ENCODE measurements around the gene NSF. TPM values are rescaled to one million over a fixed set of nuclear protein-coding genes. Genes with fewer than 3 reads are reported as not detected.

The NSF gene
- total RNA-seq, 2 donors from 2014 or later, result 29.7 to 41.0 TPM

GRCh38 chr17:46788300-46788699 lies 197.8 kb downstream of the NSF start:
- peaks cover 1% of the 10 kb centered on the region for H3K27me3 Mint-ChIP-seq (ENCODE audit: insufficient read depth)
- Histone ChIP-seq H3K9ac (ENCODE audit: extremely low read depth, low read length, poor library complexity, severe bottlenecking) (no peak overlapping the region), H3K4me1 (ENCODE audit: control insufficient read depth, insufficient read depth, low read length) (peaks cover 12% of the 10 kb centered on the region), H3K36me3 (ENCODE audit: control insufficient read depth, insufficient read depth, low read length) (no peaks in the 10 kb centered on the region), H3K9me3 (ENCODE audit: control insufficient read depth, low read length) (no peaks in the 10 kb centered on the region), H3K4me3 (ENCODE audit: low read length) (no peak overlapping the region), H3K27me3 (ENCODE audit: control insufficient read depth, insufficient read depth, low read length, poor library complexity, severe bottlenecking) (no peaks in the 10 kb centered on the region), H3K27ac (ENCODE audit: low read depth, low read length) (peak overlapping the region; percentile 58)
- peaks cover 14% of the 10 kb centered on the region for H3K9me3 Mint-ChIP-seq
- DNase-seq, result no peak
- no peak overlapping the region for H3K27ac Mint-ChIP-seq
- TF ChIP-seq, protein P1, sequence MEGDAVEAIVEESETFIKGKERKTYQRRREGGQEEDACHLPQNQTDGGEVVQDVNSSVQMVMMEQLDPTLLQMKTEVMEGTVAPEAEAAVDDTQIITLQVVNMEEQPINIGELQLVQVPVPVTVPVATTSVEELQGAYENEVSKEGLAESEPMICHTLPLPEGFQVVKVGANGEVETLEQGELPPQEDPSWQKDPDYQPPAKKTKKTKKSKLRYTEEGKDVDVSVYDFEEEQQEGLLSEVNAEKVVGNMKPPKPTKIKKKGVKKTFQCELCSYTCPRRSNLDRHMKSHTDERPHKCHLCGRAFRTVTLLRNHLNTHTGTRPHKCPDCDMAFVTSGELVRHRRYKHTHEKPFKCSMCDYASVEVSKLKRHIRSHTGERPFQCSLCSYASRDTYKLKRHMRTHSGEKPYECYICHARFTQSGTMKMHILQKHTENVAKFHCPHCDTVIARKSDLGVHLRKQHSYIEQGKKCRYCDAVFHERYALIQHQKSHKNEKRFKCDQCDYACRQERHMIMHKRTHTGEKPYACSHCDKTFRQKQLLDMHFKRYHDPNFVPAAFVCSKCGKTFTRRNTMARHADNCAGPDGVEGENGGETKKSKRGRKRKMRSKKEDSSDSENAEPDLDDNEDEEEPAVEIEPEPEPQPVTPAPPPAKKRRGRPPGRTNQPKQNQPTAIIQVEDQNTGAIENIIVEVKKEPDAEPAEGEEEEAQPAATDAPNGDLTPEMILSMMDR (conservative IDR thresholded peaks at IDR 0.05), result no peak
- peaks cover 4% of the 10 kb centered on the region for H3K36me3 Mint-ChIP-seq (ENCODE audit: low read depth)
- no peak overlapping the region for H3K4me3 Mint-ChIP-seq
- peaks cover 47% of the 10 kb centered on the region for H3K4me1 Mint-ChIP-seq
- WGBS, 2 experiments (ENCODE audit: insufficient coverage in 1 of 2, insufficient read length in 1 of 2), result 89 to 100% methylated on average over 2 to 5 of the region's 5 CpGs

GRCh38 chr17:46788796-46789195 lies 198.3 kb downstream of the NSF start:
- peaks cover 14% of the 10 kb centered on the region for H3K9me3 Mint-ChIP-seq
- peaks cover 2% of the 10 kb centered on the region for H3K27me3 Mint-ChIP-seq (ENCODE audit: insufficient read depth)
- no peak overlapping the region for H3K4me3 Mint-ChIP-seq
- H3K27ac ChIP-seq (ENCODE audit: low read depth, low read length), result peak overlapping the region; percentile 58
- H3K36me3 ChIP-seq (ENCODE audit: control insufficient read depth, insufficient read depth, low read length), result no peaks in the 10 kb centered on the region
- H3K4me1 Mint-ChIP-seq, result peaks cover 47% of the 10 kb centered on the region
- WGBS, 2 experiments (ENCODE audit: insufficient coverage in 1 of 2, insufficient read length in 1 of 2), result 75 to 76% methylated on average over 6 to 7 of the region's 7 CpGs
- peak; percentile 52 for DNase-seq
- H3K4me3 ChIP-seq (ENCODE audit: low read length), result no peak overlapping the region
- no peak overlapping the region for H3K9ac ChIP-seq (ENCODE audit: extremely low read depth, low read length, poor library complexity, severe bottlenecking)
- TF ChIP-seq, protein P1 (conservative IDR thresholded peaks at IDR 0.05), result no peak
- peaks cover 4% of the 10 kb centered on the region for H3K36me3 Mint-ChIP-seq (ENCODE audit: low read depth)
- peaks cover 12% of the 10 kb centered on the region for H3K4me1 ChIP-seq (ENCODE audit: control insufficient read depth, insufficient read depth, low read length)
- no peaks in the 10 kb centered on the region for H3K27me3 ChIP-seq (ENCODE audit: control insufficient read depth, insufficient read depth, low read length, poor library complexity, severe bottlenecking)
- no peaks in the 10 kb centered on the region for H3K9me3 ChIP-seq (ENCODE audit: control insufficient read depth, low read length)
- no peak overlapping the region for H3K27ac Mint-ChIP-seq

DNA sequence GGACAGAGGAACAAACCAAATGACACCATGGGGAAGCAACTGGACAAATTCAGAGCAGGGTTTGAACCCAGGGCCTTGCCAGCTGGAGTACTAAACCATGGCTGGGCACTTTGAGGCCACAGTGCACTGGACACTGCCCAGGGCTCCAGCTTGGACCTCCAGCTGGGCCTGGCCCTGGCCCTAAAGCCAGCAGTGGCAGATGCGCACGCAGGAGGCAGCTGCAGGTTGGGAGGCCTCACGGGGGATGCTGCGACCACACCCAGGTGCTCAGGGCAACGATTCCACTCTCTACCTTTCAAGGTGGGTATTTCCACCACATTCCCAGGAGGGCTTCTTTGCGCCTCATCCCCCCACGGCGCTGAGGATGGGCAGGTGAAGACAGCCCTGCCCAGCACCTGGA lies 199.1 kb downstream of the NSF start:
- Mint-ChIP-seq H3K9me3 (peaks cover 14% of the 10 kb centered on the region), H3K4me3 (no peak overlapping the region), H3K27ac (no peak overlapping the region), H3K27me3 (ENCODE audit: insufficient read depth) (peaks cover 2% of the 10 kb centered on the region), H3K36me3 (ENCODE audit: low read depth) (peaks cover 4% of the 10 kb centered on the region), H3K4me1 (peaks cover 49% of the 10 kb centered on the region)
- Histone ChIP-seq H3K4me3 (ENCODE audit: low read length) (no peak overlapping the region), H3K4me1 (ENCODE audit: control insufficient read depth, insufficient read depth, low read length) (peaks cover 12% of the 10 kb centered on the region), H3K27ac (ENCODE audit: low read depth, low read length) (no peak overlapping the region), H3K27me3 (ENCODE audit: control insufficient read depth, insufficient read depth, low read length, poor library complexity, severe bottlenecking) (no peaks in the 10 kb centered on the region), H3K9ac (ENCODE audit: extremely low read depth, low read length, poor library complexity, severe bottlenecking) (no peak overlapping the region), H3K36me3 (ENCODE audit: control insufficient read depth, insufficient read depth, low read length) (no peaks in the 10 kb centered on the region), H3K9me3 (ENCODE audit: control insufficient read depth, low read length) (no peaks in the 10 kb centered on the region)
- WGBS, 2 experiments (ENCODE audit: insufficient coverage in 1 of 2, insufficient read length in 1 of 2), result 93 to 100% methylated on average over 8 of the region's 8 CpGs
- TF ChIP-seq, protein P1 (conservative IDR thresholded peaks at IDR 0.05), result no peak
- no peak for DNase-seq

All from endodermal cell (in vitro differentiated cells).